GM19467 (cell line): ENCODE measurements around the gene SLC35G2.
"Not testable (repeated sequence)": the region's sequence is repeated elsewhere in the genome, so short reads cannot be mapped to it uniquely, and the experiment has no call there.

ENCODE experiments used
- ATAC-seq: cut with Tn5 transposase; IDR thresholded peaks from one replicate; pipeline ENCODE4 v1.9.1; 2021; ENCODE audit warnings: mild to moderate bottlenecking, moderate library complexity; ENCODE audit not compliant: unreplicated experiment

The SLC35G2 gene

DNA sequence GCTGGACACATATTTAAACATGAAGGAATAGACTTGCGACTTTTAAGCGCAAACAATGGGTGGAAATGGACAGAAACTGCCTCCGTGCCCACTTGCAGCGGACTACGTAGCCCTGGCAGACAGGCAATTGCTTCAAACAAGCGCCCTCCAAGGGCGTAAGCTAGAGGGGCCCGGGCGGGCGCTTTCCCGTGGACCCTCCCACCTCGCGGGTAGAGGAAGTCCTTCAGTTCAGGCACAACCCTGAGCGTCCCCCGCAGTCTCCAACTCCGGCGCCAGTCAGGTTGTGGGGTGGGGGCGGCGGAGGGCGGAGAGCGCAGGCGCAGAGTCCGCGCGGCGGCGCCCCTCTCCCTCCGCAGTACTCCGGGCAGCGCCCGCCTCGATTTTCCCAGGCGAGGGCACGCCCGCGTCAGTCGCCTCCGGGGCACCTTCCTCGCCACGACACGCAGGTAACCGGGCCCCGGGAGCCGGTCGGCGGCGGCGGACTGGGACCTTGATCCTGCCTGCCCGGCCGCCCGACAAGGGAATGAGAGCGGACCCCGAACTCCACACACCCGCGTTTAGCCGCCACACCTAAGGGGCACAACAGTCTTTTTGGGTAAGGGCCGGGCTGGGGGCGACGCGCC lies at the start of gene SLC35G2:
TSS of gene SLC35G2 (plus strand) at position 358 of the 623 bp plus-strand sequence. CDS start 35,335 bp downstream, outside the sequence.
- no peak for ATAC-seq

GRCh38 chr3:136772709-136773108 lies 46.2 kb upstream of the SLC35G2 start:
- no peak for ATAC-seq

- no peak for ATAC-seq
Observed at GRCh38 chr3:136778865-136779264, 40.1 kb upstream of the SLC35G2 start.

DNA sequence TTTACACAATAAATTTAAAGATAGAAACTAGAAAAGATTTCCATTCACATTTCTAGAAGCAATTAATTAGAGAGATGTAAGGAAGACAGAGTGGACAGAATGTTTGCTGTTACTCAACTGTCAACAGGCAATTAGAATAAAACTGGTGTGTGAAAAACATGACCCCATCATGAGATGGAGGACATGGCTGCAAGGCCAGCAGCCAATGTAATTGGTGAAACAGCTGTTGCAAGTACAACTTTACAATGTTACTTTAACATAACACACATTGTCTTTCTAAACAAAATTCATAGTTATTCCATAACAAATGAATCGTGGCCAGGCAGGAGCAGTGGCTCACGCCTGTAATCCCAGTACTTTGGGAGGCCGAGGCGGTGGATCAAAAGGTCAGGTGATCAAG lies 38.2 kb upstream of the SLC35G2 start:
- no peak for ATAC-seq

GRCh38 chr3:136783708-136784191 lies 35.2 kb upstream of the SLC35G2 start:
- ATAC-seq, result no peak

DNA sequence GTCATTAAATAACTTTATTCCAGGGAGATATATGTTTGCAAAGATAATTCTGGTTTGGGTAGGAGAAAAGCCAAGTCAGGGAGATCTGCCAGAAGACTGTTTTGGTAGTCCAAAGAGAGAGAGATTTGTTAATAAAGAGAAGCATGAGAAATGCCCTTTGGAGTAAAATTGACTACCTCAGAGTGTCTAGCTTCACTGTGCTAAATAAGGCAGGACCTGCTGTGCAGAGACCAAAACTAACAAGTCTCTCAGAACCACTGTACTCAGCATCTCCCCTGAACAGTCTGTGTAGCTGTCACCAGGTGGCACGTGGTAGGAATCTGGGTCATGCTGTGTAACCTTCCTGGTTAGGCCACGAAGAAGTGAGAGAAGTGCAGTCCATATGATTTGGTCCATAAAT lies 31.6 kb upstream of the SLC35G2 start:
- peak; percentile 86 for ATAC-seq

DNA sequence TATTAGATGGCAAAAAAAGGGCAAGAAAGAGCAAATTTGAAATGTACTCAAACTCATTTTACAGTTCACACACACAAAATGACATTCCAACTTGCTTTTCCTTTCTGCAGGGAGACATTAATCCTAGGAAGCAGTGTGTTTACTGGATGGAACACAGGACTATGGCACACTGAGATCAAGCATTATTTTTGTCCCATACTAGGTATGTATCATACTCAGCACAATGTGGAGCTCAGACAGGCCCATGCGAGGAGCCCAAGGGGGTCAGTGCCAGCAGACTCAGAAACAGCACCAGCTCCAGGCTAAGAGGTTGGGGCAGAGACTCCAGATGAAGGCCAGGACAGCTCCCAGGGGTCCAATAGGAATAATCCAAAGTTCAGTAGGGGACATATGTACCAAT lies 30.8 kb upstream of the SLC35G2 start:
- ATAC-seq, result no peak

DNA sequence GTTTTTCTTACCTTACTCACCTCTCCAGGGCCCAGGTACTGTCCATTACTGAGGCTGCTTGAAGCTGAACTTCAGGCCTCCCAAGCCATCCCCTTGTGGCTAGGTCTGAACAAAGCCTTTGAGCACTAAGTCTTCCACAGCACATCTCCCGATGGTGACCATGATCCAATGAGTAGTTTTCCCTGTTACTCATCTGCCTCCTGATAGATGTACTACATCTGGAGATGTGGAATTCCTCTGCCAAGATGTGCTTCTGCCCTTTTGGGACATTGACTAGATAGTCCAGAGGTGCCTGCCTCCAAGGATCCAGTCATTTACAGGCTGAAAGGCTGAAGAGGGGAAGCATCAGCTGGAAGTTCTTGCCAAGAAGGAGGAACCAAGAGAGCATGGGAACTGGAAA lies 28.9 kb upstream of the SLC35G2 start:
- no peak for ATAC-seq

GRCh38 chr3:136790786-136791185 lies 28.1 kb upstream of the SLC35G2 start:
- ATAC-seq, result no peak

DNA sequence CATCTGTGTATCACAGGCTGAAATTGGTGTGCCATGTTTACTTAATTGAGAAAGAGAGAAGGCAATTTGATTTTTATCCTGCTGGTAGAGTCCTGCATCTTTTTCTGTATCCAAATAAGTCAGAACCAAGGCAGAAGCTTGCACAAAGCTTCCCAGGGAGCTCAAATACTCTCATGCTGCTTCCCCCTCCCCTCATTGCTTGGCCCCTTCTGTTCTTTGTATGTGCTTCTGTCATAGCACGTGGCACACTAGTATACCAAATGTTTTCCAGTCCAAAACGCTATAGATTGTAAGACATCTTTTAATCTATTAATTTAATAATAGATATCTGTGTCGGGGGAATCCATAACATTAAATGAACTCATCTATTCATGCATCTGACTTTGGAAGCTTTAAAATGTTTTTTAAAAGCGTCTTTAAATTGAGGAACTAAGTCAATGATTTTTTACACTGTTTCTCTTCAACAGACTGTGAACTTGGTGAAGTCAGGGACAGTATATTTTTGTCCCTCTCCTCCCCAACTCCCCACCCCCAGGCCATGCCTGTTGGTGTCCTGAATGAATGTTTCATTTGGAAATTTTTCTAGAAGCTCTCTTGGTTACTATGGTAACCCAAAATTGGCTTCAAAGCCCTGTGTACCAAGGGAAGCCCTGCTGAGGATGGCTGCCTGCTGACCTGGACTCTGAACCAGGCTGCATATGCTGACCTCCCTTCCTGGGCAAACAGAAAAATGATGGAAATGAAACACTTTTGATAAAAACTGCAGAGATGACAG lies 26.2 kb upstream of the SLC35G2 start:
- ATAC-seq, result no peak

DNA sequence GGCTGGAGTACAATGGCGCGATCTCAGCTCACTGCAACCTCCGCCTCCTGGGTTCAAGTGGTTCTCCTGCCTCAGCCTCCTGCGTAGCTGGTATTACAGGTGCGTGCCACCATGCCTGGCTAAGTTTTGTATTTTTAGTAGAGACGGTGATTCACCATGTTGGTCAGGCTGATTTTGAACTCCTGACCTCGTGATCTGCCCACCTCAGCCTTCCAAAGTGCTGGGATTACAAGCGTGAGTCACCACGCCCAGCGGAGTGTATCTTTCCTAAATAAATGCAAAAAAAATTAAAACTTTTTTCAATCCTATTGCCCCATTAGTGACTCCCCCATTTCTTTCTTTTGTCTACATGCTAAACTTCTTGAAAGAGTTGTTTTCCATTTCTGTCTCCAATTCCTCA lies 17.8 kb upstream of the SLC35G2 start:
- ATAC-seq, result not testable (repeated sequence)

DNA sequence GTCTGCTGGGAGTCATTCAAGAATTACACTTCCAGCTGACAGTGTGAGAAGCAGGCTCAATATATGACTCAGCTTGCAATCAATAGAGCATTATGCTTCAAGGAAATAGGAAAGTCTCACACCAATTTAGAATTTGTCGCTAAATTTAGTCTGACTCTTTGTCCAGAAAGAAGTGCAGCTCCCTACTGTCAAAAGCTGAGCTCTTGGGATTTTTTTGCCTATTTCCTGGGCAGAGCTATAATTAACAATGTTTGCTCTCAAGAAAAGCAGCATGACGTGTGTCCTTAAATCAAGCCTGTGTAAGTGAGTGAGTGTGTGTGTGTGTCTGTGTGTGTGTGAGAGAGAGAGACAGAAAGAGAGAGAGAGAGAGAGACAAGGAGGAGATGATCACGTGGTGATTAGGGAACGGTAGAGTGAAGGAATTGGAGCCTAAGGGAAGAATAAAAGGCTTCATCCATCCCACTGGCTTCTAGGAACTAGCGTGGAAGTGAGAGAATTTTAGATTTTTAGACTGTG lies 16.4 kb upstream of the SLC35G2 start:
- no peak for ATAC-seq

DNA sequence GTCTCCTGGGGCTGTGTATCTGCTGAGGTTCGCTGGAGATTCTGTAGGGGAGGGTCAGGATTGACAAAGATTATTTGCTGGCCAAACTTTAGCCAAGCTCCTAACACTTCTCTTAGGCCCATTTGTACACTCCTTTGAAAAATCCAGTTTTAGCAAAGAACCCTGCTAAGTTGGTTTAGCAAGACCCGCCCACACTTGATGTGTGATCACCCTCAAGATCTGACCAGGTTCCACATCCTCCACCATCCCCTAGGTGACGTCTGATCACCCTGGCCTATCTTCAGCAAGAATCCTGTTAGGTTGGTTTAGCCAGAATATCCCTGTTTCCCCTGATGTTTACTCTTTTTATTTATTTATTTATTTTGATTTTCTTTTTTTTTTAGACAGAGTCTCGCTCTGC lies 14.8 kb upstream of the SLC35G2 start:
- no peak for ATAC-seq

GRCh38 chr3:136804813-136805212 lies 14.1 kb upstream of the SLC35G2 start:
- no peak for ATAC-seq

GRCh38 chr3:136805795-136806194 lies 13.1 kb upstream of the SLC35G2 start:
- ATAC-seq, result no peak

GRCh38 chr3:136811701-136812100 lies 7.2 kb upstream of the SLC35G2 start:
- ATAC-seq, result no peak

- no peak for ATAC-seq
Observed at GRCh38 chr3:136817448-136817847, 1.5 kb upstream of the SLC35G2 start.

DNA sequence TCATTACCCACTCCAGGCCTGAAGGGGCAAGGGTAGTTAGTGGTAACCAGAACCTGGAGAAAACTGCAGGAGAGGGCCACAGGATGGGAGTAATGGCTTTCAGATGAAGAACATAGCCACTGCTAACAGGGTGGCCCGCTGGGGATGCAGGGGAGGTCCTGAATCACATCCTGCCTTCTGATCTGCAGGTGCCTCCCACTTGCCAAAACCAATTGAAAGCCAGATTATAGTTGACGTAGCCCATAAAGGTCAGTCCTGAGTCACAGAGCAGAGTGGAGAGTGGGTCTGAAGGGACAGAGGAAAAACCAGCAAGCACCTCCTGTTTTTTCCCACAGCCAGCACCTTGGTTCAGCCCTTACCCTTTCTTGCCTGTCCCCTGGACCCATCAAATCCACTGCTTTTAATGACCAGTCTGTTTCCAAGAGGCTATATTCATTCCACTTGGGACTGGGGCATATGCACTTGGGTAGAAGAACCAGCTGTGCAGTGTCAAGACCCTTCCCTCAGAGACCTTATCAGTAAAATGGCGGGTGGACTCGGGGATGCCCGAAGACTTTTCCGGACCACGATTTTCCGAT lies 646 bp upstream of the SLC35G2 start:
- no peak for ATAC-seq

DNA sequence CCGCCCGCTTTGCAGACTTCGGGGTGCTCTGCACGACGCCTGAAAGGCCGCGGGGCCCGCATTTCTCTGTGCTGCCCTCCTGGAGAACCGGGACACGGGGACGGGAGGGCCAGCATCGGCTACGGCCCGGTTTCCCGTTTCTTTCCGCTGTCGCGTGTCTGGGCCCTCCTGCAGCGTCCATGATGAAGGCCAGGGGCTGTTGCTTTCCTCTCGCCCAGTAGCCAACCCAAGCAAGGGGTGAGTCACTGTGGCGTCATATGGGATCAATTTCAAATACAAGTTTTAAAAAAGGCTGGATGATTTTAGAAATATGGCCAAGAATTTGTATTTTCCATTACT lies 435 bp downstream of the SLC35G2 start:
- ATAC-seq, result no peak

- no peak for ATAC-seq
Observed at GRCh38 chr3:136819731-136820679, 1.1 kb downstream of the SLC35G2 start.

- no peak for ATAC-seq
Observed at GRCh38 chr3:136831461-136831860, 12.5 kb downstream of the SLC35G2 start.
